Astrocyte (in vitro differentiated cells and primary cell): ENCODE results near the gene SCT. TPM values are rescaled to one million over a fixed set of nuclear protein-coding genes. Genes with fewer than 3 reads are reported as not detected.

ENCODE experiments used
- DNase-seq: peaks from one replicate; pipeline ENCODE4 v3.0.0-alpha.2; 2010; ENCODE audit warnings: low read depth
- FAIRE-seq: peaks from 2 replicates; lab custom pipeline; 2011; peaks lifted over from hg19 to GRCh38; lab: Jason Lieb, UNC
- H2AFZ ChIP-seq: 2 replicates; pipeline ENCODE4 v1.6.0; 2012; ENCODE audit warnings: low read depth, low read length, inconsistent platforms
- H3K27ac ChIP-seq: 2 replicates; pipeline ENCODE4 v1.5.1; 2011; ENCODE audit warnings: low read depth, low read length, inconsistent platforms
- H3K27me3 ChIP-seq: 2 replicates; pipeline ENCODE4 v1.6.0; 2011; ENCODE audit warnings: low read length, inconsistent platforms; ENCODE audit not compliant: insufficient read depth
- H3K36me3 ChIP-seq: 2 replicates; pipeline ENCODE4 v1.5.1; 2011; ENCODE audit warnings: low read length, inconsistent platforms; ENCODE audit not compliant: insufficient read depth
- H3K4me1 ChIP-seq: 2 replicates; pipeline ENCODE4 v1.5.1; 2011; ENCODE audit warnings: low read length, inconsistent platforms; ENCODE audit not compliant: insufficient read depth
- H3K4me2 ChIP-seq: 2 replicates; pipeline ENCODE4 v1.6.0; 2012; ENCODE audit warnings: low read length, inconsistent platforms
- H3K4me3 ChIP-seq: 2 replicates; pipeline ENCODE4 v1.5.1; 2011; ENCODE audit warnings: low read depth, mild to moderate bottlenecking, low read length, inconsistent platforms; ENCODE audit not compliant: insufficient read depth
- H3K79me2 ChIP-seq: 2 replicates; pipeline ENCODE4 v1.6.0; 2012; ENCODE audit warnings: mild to moderate bottlenecking, low read length, inconsistent platforms; ENCODE audit not compliant: insufficient read depth
- H3K9ac ChIP-seq: 2 replicates; pipeline ENCODE4 v1.6.0; 2012; ENCODE audit warnings: mild to moderate bottlenecking, low read length, inconsistent platforms
- H3K9me3 ChIP-seq: 2 replicates; pipeline ENCODE4 v1.5.1; 2012; ENCODE audit warnings: low read depth, mild to moderate bottlenecking, low read length, inconsistent platforms; ENCODE audit not compliant: insufficient read depth
- H4K20me1 ChIP-seq: 2 replicates; pipeline ENCODE4 v1.6.0; 2012; ENCODE audit warnings: low read length, inconsistent platforms; ENCODE audit not compliant: insufficient read depth
- H3K27ac Mint-ChIP-seq: one replicate; pipeline ENCODE4 v1.8.0; 2021; ENCODE audit warnings: mild to moderate bottlenecking, mixed read lengths; ENCODE audit not compliant: unreplicated experiment
- H3K27me3 Mint-ChIP-seq: one replicate; pipeline ENCODE4 v1.8.0; 2021; ENCODE audit warnings: low read depth, mixed read lengths; ENCODE audit not compliant: unreplicated experiment
- H3K36me3 Mint-ChIP-seq: one replicate; pipeline ENCODE4 v1.8.0; 2021; ENCODE audit warnings: low read depth, mixed read lengths; ENCODE audit not compliant: unreplicated experiment
- H3K4me1 Mint-ChIP-seq: one replicate; pipeline ENCODE4 v1.8.0; 2021; ENCODE audit warnings: low read depth, mixed read lengths; ENCODE audit not compliant: unreplicated experiment
- H3K4me3 Mint-ChIP-seq: one replicate; pipeline ENCODE4 v1.8.0; 2021; ENCODE audit warnings: mild to moderate bottlenecking, moderate library complexity, mixed read lengths; ENCODE audit not compliant: unreplicated experiment
- H3K9me3 Mint-ChIP-seq: one replicate; pipeline ENCODE4 v1.8.0; 2021; ENCODE audit warnings: mild to moderate bottlenecking, mixed read lengths; ENCODE audit not compliant: unreplicated experiment
- CTCF ChIP-seq: IDR thresholded peaks from 2 replicates; pipeline ENCODE4 v1.5.1; 2011; ENCODE audit warnings: low read depth, mild to moderate bottlenecking, inconsistent platforms, low read length, moderate library complexity; ENCODE audit not compliant: insufficient read depth
- EZH2 ChIP-seq: IDR thresholded peaks from 2 replicates; pipeline ENCODE4 v1.6.1; 2012; ENCODE audit warnings: mild to moderate bottlenecking, low read length, inconsistent platforms; ENCODE audit not compliant: insufficient read depth
- total RNA-seq: library from RNA; stranded (reverse); gene quantifications from 2 replicates; pipeline ENCODE4 v1.2.1, GENCODE V29; 2021

SCT gene
- total RNA-seq, 1 donor from 2014 or later = 2.0 TPM

- Mint-ChIP-seq H3K27me3 (peaks cover 17% of the 10 kb centered on the region), H3K36me3 (peaks cover 12% of the 10 kb centered on the region), H3K9me3 (no peaks in the 10 kb centered on the region), H3K4me1 (peaks cover 39% of the 10 kb centered on the region), H3K27ac (peak overlapping the region; percentile 92), H3K4me3 (peak overlapping the region; percentile 98)
- Histone ChIP-seq H3K79me2 (peaks cover 57% of the 10 kb centered on the region), H4K20me1 (peaks cover 53% of the 10 kb centered on the region), H3K4me2 (peak overlapping the region; percentile 96), H3K36me3 (peaks cover 3% of the 10 kb centered on the region), H3K27me3 (peaks cover 6% of the 10 kb centered on the region), H2AFZ (no peak overlapping the region), H3K9me3 (no peaks in the 10 kb centered on the region), H3K4me3 (peak overlapping the region; percentile 98), H3K9ac (peak overlapping the region; percentile 99), H3K4me1 (peaks cover 16% of the 10 kb centered on the region), H3K27ac (peak overlapping the region; percentile 84)
- TF ChIP-seq EZH2 (no peak), CTCF (no peak)
- FAIRE-seq (no peak), DNase-seq (no peak)
Observed at GRCh38 chr11:577611-577894, 49.4 kb downstream of the SCT start.

GRCh38 chr11:576811-577610 lies 50.0 kb downstream of the SCT start:
- H3K36me3 ChIP-seq = peaks cover 3% of the 10 kb centered on the region
- DNase-seq (no peak), FAIRE-seq (no peak)
- H3K4me2 ChIP-seq = peak overlapping the region; percentile 96
- H3K4me1 ChIP-seq = peaks cover 16% of the 10 kb centered on the region
- no peak overlapping the region for H2AFZ ChIP-seq
- H3K4me1 Mint-ChIP-seq = peaks cover 39% of the 10 kb centered on the region
- H3K79me2 ChIP-seq = peaks cover 53% of the 10 kb centered on the region
- peak overlapping the region; percentile 98 for H3K4me3 Mint-ChIP-seq
- H3K9ac ChIP-seq = peak overlapping the region; percentile 99
- peaks cover 17% of the 10 kb centered on the region for H3K27me3 Mint-ChIP-seq
- no peaks in the 10 kb centered on the region for H3K9me3 Mint-ChIP-seq
- peak overlapping the region; percentile 92 for H3K27ac Mint-ChIP-seq
- H3K4me3 ChIP-seq = peak overlapping the region; percentile 98
- no peak for TF ChIP-seq CTCF
- TF ChIP-seq EZH2 = no peak
- H3K36me3 Mint-ChIP-seq = peaks cover 12% of the 10 kb centered on the region
- no peaks in the 10 kb centered on the region for H3K9me3 ChIP-seq
- peaks cover 50% of the 10 kb centered on the region for H4K20me1 ChIP-seq
- peak overlapping the region; percentile 84 for H3K27ac ChIP-seq
- peaks cover 6% of the 10 kb centered on the region for H3K27me3 ChIP-seq

Other genes with a start within 250 kb of the SCT start
- 1.1 and 2.1 TPM in 2 replicates for gene PKP3, start 233.0 kb downstream of the SCT start, total RNA-seq
- gene SIGIRR, start 212.2 kb downstream of the SCT start, total RNA-seq = 6.2 and 7.2 TPM in 2 replicates
- 0.82 and 1.9 TPM in 2 replicates for gene ANO9, start 185.2 kb downstream of the SCT start, total RNA-seq
- 40.3 and 47.3 TPM in 2 replicates for gene PTDSS2, start 176.9 kb downstream of the SCT start, total RNA-seq
- 117 and 130 TPM in 2 replicates for gene RNH1, start 119.9 kb downstream of the SCT start, total RNA-seq
- 78.5 and 84.2 TPM in 2 replicates for gene HRAS, start 91.6 kb downstream of the SCT start, total RNA-seq
- gene LRRC56, start 89.7 kb downstream of the SCT start, total RNA-seq = 0.82 and 1.8 TPM in 2 replicates
- 2.5 and 2.8 TPM in 2 replicates for gene LMNTD2, start 66.4 kb downstream of the SCT start, total RNA-seq
- 31.1 and 32.3 TPM in 2 replicates for gene RASSF7, start 66.2 kb downstream of the SCT start, total RNA-seq
- 38.0 and 38.3 TPM in 2 replicates for gene PHRF1, start 50.7 kb downstream of the SCT start, total RNA-seq
- 75.4 and 80.6 TPM in 2 replicates for gene IRF7, start 11.2 kb downstream of the SCT start, total RNA-seq
- 0.12 TPM in 1 of 2 replicates, not detected in the other for gene CDHR5, start 2.2 kb downstream of the SCT start, total RNA-seq
- gene DRD4, start 10.1 kb upstream of the SCT start, total RNA-seq = 9.9 and 12.0 TPM in 2 replicates
- gene DEAF1, start 68.0 kb upstream of the SCT start, total RNA-seq = 44.1 and 48.9 TPM in 2 replicates
- gene TMEM80, start 68.6 kb upstream of the SCT start, total RNA-seq = 16.1 and 18.4 TPM in 2 replicates
- 103 and 129 TPM in 2 replicates for gene EPS8L2, start 79.0 kb upstream of the SCT start, total RNA-seq
- gene TALDO1, start 120.3 kb upstream of the SCT start, total RNA-seq = 150 and 155 TPM in 2 replicates
- gene GATD1, start 150.3 kb upstream of the SCT start, total RNA-seq = 51.9 and 60.0 TPM in 2 replicates
- 0.59 and 0.62 TPM in 2 replicates for gene CEND1, start 162.9 kb upstream of the SCT start, total RNA-seq
- 20.5 and 21.4 TPM in 2 replicates for gene SLC25A22, start 171.1 kb upstream of the SCT start, total RNA-seq
- gene PIDD1, start 178.1 kb upstream of the SCT start, total RNA-seq = 22.2 and 26.8 TPM in 2 replicates
- 1,592 and 1,666 TPM in 2 replicates for gene RPLP2, start 182.8 kb upstream of the SCT start, total RNA-seq
- 46.8 and 50.8 TPM in 2 replicates for gene PNPLA2, start 191.7 kb upstream of the SCT start, total RNA-seq
- 2.6 TPM in 2 replicates for gene CRACR2B, start 200.7 kb upstream of the SCT start, total RNA-seq
- 414 and 421 TPM in 2 replicates for gene CD151, start 205.8 kb upstream of the SCT start, total RNA-seq
- 194 and 212 TPM in 2 replicates for gene POLR2L, start 215.3 kb upstream of the SCT start, total RNA-seq
- 69.5 and 75.5 TPM in 2 replicates for gene TSPAN4, start 215.7 kb upstream of the SCT start, total RNA-seq